ENCODE results near the gene ZNF35.

Gene ZNF35

GRCh38 chr3:44685128-44685800, 36.7 kb downstream of the ZNF35 start:
- DNase-seq (ENCODE audit: low spot score): peak; percentile 83

- no peak for DNase-seq (ENCODE audit: low spot score)
Observed at GRCh38 chr3:44687898-44688297, 39.4 kb downstream of the ZNF35 start.

Data from kidney tubule cell (primary cell).